ENCODE measurements around the gene AFF3.

DNA sequence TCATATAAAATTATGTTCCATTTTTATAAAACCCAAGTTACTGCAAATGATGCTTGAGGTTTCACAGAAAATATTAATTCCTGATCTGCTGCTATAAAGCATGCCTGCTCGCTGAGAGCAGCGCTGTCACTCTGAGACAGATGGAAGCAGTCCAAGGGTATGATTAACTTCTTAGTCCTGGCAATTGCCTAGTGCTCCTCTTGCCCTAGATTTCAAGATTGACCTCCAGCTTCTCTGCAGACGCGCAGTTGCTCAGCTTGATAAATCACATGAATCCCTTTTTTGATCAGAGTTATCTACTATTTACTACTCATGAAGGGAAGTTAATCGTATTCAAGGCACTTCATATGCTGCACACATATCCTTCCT is 498.0 kb downstream of the AFF3 start:
- no peak for TF ChIP-seq HDAC2 (IDR thresholded peaks at IDR 0.05; ENCODE audit: borderline replicate concordance in 1 of 2, low read depth in 2 of 2, low read length in 2 of 2)
- TF ChIP-seq POLR2A (IDR thresholded peaks at IDR 0.05; ENCODE audit: control extremely low read depth in 1 of 2, low read depth in 2 of 2, low read length in 2 of 2): no peak
- TF ChIP-seq EP300 (IDR thresholded peaks at IDR 0.05; ENCODE audit: borderline replicate concordance in 1 of 2, low read depth in 2 of 2, low read length in 2 of 2): no peak
- no peak for TF ChIP-seq BRCA1 (IDR thresholded peaks at IDR 0.05; ENCODE audit: low read depth, low read length)
- TF ChIP-seq SP4 (IDR thresholded peaks at IDR 0.05; ENCODE audit: low read length): no peak
- TF ChIP-seq TAF1 (IDR thresholded peaks at IDR 0.05; ENCODE audit: low read depth, low read length): no peak
- TF ChIP-seq, protein P1, sequence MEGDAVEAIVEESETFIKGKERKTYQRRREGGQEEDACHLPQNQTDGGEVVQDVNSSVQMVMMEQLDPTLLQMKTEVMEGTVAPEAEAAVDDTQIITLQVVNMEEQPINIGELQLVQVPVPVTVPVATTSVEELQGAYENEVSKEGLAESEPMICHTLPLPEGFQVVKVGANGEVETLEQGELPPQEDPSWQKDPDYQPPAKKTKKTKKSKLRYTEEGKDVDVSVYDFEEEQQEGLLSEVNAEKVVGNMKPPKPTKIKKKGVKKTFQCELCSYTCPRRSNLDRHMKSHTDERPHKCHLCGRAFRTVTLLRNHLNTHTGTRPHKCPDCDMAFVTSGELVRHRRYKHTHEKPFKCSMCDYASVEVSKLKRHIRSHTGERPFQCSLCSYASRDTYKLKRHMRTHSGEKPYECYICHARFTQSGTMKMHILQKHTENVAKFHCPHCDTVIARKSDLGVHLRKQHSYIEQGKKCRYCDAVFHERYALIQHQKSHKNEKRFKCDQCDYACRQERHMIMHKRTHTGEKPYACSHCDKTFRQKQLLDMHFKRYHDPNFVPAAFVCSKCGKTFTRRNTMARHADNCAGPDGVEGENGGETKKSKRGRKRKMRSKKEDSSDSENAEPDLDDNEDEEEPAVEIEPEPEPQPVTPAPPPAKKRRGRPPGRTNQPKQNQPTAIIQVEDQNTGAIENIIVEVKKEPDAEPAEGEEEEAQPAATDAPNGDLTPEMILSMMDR (IDR thresholded peaks at IDR 0.05; ENCODE audit: control extremely low read depth in 1 of 3, insufficient read depth in 1 of 3, low read depth in 1 of 3, low read length in 3 of 3): no peak
